NCI-H146 (cell line): ENCODE results near the gene VIM.

Experiments
- DNase-seq: peaks from one replicate; lab custom pipeline; 2025; lab: John Stamatoyannopoulos, UW

The VIM gene

DNA sequence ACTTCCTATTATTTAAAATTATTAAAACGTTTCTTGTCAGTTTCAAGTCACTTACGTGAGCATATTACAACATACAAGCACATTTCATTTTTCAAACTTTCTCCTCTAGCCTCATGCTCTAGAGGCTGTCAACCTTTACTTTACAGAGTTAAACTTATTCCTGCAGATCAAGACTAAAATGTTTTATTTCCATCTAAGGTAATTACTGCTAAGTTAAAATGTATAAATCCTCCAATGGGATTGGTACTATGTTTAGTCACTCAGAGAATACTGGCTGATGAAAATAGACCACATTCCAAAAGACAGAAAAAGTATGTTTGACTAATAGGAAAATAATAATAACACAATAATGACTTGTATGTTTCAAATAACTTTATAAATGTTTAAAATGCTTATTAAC lies 18.2 kb upstream of the VIM start:
- no peak for DNase-seq

DNA sequence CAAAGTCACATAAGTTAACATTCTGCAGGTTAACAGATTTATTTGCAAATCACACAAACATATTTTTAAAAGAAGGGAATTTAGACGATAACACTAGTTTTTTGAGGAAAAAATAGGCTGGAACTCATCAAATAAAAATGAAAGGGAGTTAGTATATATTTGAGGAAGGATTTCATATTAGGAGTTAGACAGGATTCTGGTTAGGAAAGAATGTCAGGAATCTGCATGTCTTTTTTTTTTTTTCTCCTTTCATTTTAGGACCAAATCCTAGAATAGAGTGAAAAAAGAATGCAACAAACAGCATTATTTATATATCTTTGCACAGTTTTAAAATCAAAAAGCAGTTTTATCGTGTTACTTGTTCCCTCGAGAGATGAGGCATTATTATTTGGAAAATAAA lies 17.7 kb upstream of the VIM start:
- no peak for DNase-seq

DNA sequence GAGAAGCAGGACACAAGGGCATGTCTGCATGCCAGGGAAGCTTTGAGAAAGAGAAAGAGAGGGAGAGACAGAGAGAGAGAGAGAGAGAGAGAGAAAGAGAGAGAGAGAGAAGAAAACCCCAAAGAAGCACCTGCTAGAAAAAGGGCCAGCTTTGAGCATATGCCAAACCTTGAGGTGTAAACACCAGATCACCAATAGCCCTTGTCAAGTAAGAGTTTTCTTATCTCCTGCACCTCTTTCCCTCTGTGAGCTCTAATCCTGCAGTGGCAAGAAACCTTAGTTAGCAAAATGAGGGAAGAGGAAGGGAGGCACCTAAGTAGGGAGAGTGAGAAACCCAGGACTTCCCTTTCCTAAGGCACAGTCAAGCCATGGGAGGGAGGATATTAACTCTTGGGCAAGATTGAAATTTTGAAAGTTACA lies 15.2 kb upstream of the VIM start:
- DNase-seq: no peak

DNA sequence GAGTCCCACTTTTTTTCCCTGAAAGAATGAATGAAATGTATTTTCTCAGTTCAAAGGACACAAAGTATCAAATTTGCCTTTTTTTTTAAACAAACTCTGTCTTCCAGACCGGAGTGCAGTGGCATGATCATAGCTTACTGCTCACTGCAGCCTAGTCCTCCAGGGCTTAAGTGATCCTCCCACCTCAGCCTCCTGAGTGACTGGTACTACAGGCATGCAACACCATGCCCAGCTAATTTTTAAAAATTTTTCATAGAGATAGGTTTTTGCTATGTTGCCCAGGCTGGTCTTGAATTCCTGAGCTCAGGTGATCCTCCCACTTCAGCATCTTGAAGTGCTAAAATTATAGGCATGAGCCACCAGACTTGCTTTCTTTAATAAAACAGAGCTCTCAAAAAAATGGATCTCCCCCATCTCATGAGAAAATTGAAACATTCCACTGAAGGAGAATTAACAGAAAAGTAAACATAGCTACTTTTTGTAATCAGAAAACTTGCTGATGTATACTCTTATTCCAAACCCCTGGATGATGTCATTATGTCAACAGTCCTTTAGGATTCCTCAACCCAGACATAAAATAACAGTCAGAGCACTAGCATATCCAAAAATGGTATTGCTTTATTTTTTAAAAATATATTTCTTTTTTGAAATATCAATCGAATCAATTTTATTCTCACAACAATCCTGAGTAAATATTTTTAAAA lies 14.2 kb upstream of the VIM start:
- no peak for DNase-seq

DNA sequence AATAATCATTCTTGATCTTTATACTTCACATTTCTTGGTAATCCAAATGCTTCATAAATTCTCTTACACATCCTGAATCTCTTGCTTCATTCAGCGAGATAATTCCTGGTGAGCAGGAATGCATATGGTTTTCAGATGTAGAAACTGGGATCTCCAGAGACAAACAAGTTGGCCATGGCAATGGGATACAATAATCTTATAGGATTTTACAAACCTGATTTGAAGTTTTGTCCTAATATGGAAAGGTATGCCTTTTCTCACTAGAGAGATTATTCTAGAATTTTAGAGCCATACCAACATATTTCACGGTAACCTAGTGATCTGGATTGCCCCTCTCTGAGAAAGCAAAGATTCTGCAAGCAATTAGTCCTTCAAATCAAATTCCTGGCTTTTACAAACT lies 13.5 kb upstream of the VIM start:
- DNase-seq: no peak

DNA sequence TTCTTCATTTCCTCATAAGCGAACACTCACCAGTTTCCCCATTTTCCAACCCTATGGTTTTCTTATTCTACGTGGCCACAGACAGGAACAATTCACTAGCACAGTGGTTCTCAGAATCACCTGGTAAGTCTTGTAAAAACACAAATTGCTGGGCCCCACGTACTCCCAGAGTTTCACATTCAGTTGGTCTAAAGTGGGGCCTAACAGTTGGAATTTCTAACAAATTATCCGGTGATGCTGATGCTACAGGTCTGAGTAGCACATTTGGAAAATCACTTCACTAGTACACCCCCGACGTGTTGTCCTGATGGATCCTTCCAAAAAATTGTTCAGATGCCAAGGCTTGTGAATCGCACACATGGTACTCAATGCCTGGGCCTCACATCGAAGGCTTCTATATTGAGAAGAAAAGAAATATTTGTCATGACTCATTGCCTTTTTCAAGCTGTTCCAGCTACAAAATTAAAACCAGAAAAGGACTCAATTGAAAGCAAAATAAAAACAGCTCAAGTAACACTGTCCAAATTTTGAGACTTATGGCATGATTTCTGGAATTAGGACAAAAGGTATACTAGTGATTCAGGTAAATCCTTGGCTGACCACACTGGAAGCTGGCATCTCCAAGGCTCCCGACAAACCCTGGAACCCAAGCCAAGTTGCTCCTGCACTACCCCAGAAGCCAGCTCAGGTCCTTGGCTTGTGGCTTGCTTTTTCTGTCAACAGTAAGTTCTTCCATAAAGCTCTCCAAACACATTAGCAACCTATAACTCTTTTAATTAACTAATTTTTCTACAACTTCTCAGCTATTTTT lies 12.9 kb upstream of the VIM start:
- DNase-seq: no peak

DNA sequence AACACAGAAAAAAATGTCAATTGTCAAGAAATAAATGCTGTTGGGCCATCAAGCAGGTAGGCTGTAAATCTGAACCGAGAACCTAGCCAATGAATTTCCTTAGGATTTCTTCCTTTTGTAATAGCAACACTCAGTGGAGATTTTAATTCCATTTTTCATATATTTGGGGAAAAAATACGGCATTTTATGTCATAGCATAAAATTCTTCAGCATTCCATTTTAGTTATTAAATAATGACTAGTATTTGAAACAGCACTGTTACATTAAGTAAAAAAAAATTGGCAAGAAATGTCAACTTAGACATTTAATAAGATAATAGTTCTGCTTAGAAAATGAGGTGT lies 12.3 kb upstream of the VIM start:
- no peak for DNase-seq

DNA sequence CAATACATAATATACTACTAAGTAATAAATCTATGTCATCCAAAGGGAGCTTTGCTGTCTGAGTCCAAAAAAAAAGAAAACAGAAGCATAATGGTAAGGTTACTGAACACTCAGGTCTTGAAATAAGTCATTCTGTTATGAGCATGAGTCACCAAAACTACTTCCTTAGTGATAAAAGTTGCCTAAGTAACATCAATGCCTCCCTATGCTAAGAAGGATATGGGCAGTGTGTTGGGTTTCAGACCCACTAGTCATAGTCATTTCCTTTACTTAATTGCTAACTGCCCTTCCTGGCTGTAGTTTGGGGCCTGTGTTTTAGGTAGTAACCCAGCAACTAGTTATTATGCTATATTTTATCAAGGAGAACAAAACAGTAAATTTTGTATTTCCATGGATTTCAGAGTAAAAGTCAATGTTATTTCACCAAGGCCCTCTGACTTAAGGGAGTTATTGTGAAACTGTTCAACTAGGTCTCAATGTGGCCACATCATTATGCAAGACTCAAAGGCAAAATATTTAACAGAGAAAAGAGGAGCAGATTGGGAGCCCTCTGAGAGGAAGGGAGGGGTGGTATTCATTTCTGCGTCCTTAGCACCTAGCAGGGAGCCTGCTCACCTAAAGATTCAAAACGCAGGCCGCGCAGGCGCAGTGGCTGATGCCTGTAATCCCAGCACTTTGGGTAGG lies 11.7 kb upstream of the VIM start:
- DNase-seq: no peak

DNA sequence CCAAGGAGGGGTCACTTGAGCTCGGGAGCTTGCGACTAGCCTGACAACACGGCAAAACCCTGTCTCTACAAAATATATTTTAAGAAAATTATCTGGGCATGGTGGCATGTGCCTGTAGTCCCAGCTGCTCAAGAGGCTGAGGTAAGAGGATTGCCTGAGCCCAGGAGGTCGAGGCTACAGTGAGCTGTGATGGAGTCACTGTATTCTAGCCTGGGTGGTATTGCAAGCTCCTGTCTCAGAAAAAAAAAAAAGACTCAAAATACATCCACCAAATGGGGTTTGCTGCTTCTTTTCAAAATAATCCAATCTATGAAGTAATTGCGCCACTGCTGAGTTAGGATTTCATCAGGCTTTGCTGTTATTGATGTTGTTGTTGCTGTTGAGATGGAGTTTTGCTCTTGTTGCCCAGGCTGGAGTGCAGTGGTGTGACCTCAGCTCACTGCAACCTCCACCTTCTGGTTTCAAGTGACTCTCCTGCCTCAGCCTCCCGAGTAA lies 11.1 kb upstream of the VIM start:
- no peak for DNase-seq

DNA sequence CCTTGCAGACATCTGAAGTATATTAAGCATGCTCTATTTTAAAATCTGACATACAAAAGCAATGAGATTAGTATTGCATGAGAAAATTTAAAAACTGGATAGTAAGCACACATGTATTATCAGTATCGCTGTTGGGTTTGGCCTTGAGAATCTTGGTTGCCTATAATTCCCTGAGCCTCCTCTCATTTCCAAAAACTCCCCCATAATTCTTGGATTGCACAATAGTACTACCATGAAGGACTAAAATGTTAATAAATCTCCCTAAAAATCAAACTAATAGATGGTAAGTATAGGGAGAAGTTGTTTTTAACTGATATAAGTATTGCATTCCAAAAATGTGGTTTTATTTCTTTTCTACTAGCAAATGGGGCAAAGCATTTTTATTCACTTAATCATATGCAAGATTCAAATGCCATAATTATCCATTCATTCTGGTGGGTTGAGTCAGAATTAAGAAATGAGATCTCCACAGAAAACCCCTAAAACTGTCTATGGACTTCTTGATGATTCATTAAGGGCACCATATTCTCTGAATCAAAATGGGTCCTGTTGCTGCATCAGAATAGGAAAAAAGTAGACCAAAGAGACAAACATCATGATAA lies 10.3 kb upstream of the VIM start:
- no peak for DNase-seq

DNA sequence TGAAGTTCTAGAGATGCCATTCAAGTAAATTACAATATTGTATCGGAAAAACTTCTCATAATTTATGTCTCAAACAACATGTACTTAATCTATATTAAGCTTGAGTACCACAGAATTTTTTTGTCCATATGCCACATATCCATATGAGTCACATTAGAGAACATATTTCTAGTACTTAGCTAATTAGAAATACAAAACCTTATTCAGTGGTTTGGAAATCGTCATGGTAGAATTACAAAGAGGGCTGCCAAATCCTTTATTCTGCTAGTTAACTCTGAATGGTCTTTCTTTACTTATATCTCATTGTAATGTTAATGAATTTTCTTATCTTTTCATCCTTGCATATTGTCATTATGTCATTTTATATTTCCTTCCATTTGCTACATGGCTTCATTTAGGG lies 9.0 kb upstream of the VIM start:
- DNase-seq: no peak

DNA sequence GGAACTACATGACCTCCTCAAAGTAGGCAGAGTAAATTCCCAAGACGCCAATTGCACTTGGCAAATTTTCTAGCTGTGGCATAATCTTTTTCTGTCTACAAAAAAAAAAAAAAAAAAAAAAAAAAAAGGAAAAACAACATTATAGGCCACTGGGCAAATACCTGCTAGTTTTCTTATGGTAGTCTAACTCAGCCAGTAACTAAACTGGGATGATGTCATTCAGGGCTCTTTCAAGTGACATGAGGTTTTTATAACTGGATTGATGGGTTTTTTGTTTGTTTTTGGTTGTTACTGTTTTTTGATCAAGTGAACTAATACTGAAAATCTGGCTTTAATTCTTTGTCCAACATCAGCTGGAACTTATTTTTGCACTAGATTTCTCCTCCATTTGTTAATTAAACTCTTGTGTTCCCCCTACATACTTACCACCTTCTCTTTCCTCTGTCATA lies 7.4 kb upstream of the VIM start:
- no peak for DNase-seq

DNA sequence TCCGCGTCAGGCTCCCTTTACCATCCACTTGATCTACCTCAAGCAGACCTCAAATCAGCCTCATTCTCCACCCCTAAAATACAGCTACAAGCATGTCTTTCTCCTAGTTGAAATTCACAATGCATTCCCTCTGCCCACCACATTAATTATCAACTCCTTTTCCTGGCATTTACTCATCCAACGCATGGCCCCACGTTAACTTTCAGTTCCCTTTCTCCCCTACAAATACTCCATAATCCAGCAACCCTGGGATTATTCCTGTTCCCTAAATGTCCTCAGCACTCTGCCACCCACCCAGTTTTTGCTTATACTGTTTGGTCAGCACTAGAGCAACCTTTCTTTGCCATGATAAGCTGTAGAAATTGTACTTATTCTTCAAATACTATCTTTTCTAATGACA lies 5.7 kb upstream of the VIM start:
- DNase-seq: no peak

DNA sequence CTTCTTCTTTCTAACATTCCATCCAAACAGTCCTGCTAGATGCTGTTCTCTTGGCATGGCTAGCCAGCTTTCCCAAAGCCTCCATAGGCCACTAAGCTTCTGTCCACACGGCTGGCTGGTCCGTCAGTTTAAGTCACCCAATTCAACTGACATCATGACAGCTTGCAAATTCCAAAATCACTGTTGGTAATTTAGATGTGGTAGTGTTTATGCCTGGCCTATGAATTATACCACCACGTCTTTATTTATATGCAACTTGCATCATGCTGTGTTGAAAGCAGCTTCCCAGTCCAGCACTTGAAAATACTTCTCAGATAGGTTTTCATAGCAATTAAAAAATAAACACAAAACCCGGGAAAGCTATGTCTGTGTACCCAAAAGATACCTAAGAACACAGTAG lies 2.2 kb upstream of the VIM start:
- no peak for DNase-seq

DNA sequence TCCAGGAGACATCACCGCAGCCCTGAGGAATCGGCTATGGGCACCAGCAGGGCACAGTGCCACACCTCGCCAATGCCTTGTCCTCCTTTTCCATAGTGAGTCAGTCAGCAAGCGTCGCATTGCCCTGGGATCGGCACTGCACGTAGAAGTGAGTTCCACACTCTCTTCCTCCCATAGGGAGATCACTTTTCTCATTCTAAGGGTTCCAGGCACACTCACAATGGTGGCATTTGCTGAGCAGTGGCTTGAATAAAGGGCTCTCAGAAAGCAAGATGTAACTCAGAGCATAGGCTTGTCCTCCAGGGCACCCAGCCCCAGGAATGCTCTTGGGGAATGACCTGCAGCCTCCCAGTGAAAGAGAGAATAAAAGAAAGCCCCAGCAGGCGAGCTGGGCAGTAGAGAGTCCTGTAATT lies 1.1 kb upstream of the VIM start:
- no peak for DNase-seq

DNA sequence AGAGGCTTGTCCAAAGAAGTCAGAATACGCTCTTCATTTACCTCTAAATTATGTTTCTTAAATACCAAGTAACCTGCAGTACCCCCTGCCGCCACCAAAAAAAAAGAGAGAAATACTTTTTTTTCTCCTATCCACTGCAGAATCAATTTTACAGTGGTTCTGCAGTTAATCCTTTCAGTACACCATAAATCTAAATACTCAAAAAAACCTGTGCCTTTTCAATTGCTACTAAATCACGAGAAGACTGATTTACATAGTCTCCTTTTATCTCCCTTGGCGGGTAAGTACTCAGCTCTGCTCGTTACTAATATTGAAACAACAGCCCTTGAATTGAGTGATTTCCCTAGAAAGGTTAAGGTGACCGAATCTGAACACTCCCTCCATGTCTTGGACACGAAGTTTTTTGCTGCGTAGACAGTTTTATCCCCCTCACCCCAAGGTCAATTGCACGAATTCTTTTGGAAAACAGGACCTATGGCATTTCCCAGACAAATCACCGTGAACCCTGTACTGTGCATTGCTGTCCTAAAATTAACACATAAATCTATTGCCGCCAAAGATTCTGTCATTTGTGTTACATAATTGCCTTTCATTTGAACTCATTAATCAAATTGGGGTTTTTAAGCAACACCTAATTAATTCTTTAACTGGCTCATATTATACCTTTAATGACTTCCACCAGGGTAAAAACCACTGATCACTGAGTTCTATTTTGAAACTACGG lies 512 bp upstream of the VIM start:
- no peak for DNase-seq

DNA sequence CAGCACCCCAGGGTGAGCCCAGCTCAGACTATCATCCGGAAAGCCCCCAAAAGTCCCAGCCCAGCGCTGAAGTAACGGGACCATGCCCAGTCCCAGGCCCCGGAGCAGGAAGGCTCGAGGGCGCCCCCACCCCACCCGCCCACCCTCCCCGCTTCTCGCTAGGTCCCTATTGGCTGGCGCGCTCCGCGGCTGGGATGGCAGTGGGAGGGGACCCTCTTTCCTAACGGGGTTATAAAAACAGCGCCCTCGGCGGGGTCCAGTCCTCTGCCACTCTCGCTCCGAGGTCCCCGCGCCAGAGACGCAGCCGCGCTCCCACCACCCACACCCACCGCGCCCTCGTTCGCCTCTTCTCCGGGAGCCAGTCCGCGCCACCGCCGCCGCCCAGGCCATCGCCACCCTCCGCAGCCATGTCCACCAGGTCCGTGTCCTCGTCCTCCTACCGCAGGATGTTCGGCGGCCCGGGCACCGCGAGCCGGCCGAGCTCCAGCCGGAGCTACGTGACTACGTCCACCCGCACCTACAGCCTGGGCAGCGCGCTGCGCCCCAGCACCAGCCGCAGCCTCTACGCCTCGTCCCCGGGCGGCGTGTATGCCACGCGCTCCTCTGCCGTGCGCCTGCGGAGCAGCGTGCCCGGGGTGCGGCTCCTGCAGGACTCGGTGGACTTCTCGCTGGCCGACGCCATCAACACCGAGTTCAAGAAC lies 1.1 kb downstream of the VIM start:
- peak; percentile 32 for DNase-seq

DNA sequence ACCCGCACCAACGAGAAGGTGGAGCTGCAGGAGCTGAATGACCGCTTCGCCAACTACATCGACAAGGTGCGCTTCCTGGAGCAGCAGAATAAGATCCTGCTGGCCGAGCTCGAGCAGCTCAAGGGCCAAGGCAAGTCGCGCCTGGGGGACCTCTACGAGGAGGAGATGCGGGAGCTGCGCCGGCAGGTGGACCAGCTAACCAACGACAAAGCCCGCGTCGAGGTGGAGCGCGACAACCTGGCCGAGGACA lies 1.6 kb downstream of the VIM start:
- no peak for DNase-seq

DNA sequence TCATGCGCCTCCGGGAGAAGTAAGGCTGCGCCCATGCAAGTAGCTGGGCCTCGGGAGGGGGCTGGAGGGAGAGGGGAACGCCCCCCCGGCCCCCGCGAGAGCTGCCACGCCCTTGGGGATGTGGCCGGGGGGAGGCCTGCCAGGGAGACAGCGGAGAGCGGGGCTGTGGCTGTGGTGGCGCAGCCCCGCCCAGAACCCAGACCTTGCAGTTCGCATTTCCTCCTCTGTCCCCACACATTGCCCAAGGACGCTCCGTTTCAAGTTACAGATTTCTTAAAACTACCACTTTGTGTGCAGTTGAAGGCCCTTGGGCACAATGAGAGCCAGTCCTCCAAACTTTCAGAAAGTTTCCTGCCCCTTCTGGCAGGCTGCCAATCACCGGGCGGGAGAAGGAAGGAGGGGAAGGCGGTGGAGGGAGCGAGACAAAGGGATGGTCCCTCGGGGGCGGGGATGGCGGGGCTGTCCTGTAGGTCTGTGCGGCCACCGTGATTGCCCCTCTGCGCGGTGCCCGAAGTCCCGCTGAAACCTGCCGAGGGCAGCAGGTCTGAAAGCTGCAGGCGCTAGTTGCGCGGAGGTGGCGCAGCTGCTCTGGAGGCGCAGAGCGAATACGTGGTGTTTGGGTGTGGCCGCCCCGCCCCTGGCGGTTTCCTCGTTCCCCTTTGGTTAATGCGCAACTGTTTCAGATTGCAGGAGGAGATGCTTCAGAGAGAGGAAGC lies 2.1 kb downstream of the VIM start:
- DNase-seq: peak; percentile 75

DNA sequence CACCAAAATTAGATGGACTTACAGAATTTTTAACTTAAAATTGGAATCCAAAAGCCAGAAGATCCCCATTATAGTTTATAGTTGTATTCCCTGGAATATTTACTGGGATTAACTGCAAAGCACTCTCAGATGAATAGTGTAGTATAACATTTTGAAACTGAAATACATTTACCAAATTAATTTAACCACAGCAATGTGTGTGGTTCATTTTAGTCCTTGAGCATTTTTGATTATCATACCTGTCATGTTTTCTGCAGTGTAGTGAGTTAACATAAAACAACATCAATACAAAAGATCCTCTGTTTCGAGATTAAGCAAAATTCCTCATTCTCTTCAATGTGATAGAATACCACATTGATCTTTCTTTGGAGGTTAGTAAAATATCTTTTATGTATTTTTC lies 3.7 kb downstream of the VIM start:
- no peak for DNase-seq
